ENCODE results near the gene CCDC121.

The CCDC121 gene

DNA sequence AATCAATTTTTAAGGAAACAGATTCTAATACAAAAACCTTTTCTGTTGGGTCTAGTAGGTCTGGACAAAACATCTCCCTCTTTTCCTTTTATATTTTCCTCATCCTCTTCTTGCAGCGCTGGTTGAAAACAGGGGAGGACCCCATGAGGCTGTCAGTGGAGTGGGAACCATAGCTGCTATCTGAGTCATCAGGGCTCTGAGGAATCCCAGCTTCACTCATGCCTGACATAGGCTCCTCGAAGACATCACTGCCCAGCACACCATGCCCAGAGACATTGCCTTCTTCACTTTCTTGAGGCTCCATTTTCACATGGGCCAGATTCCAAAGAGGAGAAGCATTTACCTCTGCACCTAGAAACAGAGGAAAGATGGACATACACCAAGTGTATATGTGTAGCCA lies 24.6 kb upstream of the CCDC121 start:
- H3K9me3 ChIP-seq (ENCODE audit: control insufficient read depth in 1 of 2, low read length in 2 of 2): no peaks in the 10 kb centered on the region
- no peaks in the 10 kb centered on the region for H3K4me1 ChIP-seq (ENCODE audit: control insufficient read depth in 1 of 2, insufficient read depth in 2 of 2, low read length in 2 of 2)
- no peaks in the 10 kb centered on the region for H3K27me3 ChIP-seq (ENCODE audit: low read depth, low read length)
- H3K4me3 ChIP-seq (ENCODE audit: low read depth in 1 of 2, low read length in 2 of 2): no peak overlapping the region
- H3K36me3 ChIP-seq (ENCODE audit: control insufficient read depth in 1 of 2, insufficient read depth in 2 of 2, low read length in 2 of 2): peaks cover 62 to 93% of the 10 kb centered on the region in 2 donors
- no peak overlapping the region for H3K27ac ChIP-seq (ENCODE audit: low read length)

DNA sequence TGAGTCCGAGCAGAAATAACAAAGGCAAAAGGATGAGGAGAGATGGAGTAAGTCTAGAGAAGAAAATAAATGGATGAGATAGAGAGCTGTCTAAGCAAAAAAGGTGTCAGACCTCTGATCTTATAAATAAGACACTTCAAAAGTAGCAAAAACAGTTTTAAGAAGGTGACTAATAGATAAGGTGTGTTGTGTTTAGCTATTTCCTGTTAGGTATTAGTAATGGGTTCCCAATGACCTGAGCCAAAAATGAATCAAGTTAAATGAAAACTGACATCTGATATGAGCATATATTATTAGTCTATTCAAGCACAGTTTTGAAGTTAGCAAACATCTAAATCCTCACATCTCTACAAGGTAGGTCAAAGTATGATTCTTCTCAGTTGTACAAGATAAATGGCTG lies 24.0 kb upstream of the CCDC121 start:
- H3K27ac ChIP-seq (ENCODE audit: low read length): no peak overlapping the region
- H3K27me3 ChIP-seq (ENCODE audit: low read depth, low read length): no peaks in the 10 kb centered on the region
- no peaks in the 10 kb centered on the region for H3K9me3 ChIP-seq (ENCODE audit: control insufficient read depth in 1 of 2, low read length in 2 of 2)
- H3K4me3 ChIP-seq (ENCODE audit: low read depth in 1 of 2, low read length in 2 of 2): no peak overlapping the region
- H3K36me3 ChIP-seq (ENCODE audit: control insufficient read depth in 1 of 2, insufficient read depth in 2 of 2, low read length in 2 of 2): peaks cover 63 to 95% of the 10 kb centered on the region in 2 donors
- no peaks in the 10 kb centered on the region for H3K4me1 ChIP-seq (ENCODE audit: control insufficient read depth in 1 of 2, insufficient read depth in 2 of 2, low read length in 2 of 2)

GRCh38 chr2:27652341-27652740 lies 23.5 kb upstream of the CCDC121 start:
- Histone ChIP-seq H3K36me3 (ENCODE audit: control insufficient read depth in 1 of 2, insufficient read depth in 2 of 2, low read length in 2 of 2) (peaks cover 65 to 95% of the 10 kb centered on the region in 2 donors), H3K9me3 (ENCODE audit: control insufficient read depth in 1 of 2, low read length in 2 of 2) (no peaks in the 10 kb centered on the region), H3K27me3 (ENCODE audit: low read depth, low read length) (no peaks in the 10 kb centered on the region), H3K4me1 (ENCODE audit: control insufficient read depth in 1 of 2, insufficient read depth in 2 of 2, low read length in 2 of 2) (no peaks in the 10 kb centered on the region), H3K27ac (ENCODE audit: low read length) (no peak overlapping the region), H3K4me3 (ENCODE audit: low read depth in 1 of 2, low read length in 2 of 2) (no peak overlapping the region)

DNA sequence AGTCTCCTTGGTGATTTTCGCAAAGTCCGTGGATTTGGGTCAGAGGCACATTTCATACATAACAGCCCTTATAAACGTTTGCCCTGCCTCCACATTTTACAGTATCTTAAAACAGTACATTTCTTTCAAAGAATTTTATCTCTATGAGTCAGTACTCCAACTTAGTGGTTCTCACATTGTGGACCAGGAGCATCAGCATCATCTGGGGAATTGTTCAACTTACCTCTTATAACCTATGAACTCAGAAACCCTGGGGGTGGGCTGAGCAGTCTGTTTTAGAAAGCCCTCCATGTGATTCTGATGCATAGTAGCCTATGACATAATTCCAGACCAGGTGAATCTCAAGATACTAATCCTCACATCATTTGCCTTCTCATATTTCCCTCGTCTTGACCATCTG lies 22.2 kb upstream of the CCDC121 start:
- H3K36me3 ChIP-seq (ENCODE audit: control insufficient read depth in 1 of 2, insufficient read depth in 2 of 2, low read length in 2 of 2): peaks cover 70 to 90% of the 10 kb centered on the region in 2 donors
- H3K4me3 ChIP-seq (ENCODE audit: low read depth in 1 of 2, low read length in 2 of 2): no peak overlapping the region
- H3K27me3 ChIP-seq (ENCODE audit: low read depth, low read length): no peaks in the 10 kb centered on the region
- no peaks in the 10 kb centered on the region for H3K9me3 ChIP-seq (ENCODE audit: control insufficient read depth in 1 of 2, low read length in 2 of 2)
- H3K27ac ChIP-seq (ENCODE audit: low read length): no peak overlapping the region
- H3K4me1 ChIP-seq (ENCODE audit: control insufficient read depth in 1 of 2, insufficient read depth in 2 of 2, low read length in 2 of 2): no peaks in the 10 kb centered on the region

DNA sequence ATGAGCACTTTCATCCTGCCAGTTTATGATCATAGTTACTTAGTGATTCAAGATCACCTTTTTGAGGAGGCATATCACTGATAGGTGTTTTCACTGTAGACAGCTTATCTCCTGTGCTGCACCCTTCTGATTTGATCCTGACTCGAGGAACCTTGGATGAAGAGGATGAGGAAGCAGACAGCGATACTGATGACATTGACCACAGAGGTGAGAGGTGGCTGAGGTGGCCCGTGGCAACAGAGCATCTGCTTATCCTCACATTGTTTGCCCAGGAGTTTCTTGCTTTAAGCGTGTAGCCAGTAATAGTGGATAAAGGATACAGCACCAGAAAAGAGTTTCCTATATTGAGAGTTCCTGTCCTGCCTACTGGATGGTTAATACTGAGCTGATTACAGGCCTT lies 18.9 kb upstream of the CCDC121 start:
- no peaks in the 10 kb centered on the region for H3K9me3 ChIP-seq (ENCODE audit: control insufficient read depth in 1 of 2, low read length in 2 of 2)
- no peaks in the 10 kb centered on the region for H3K27me3 ChIP-seq (ENCODE audit: low read depth, low read length)
- H3K4me1 ChIP-seq (ENCODE audit: control insufficient read depth in 1 of 2, insufficient read depth in 2 of 2, low read length in 2 of 2): no peaks in the 10 kb centered on the region
- H3K4me3 ChIP-seq (ENCODE audit: low read depth in 1 of 2, low read length in 2 of 2): no peak overlapping the region
- H3K36me3 ChIP-seq (ENCODE audit: control insufficient read depth in 1 of 2, insufficient read depth in 2 of 2, low read length in 2 of 2): peaks cover 51 to 72% of the 10 kb centered on the region in 2 donors
- no peak overlapping the region for H3K27ac ChIP-seq (ENCODE audit: low read length)

DNA sequence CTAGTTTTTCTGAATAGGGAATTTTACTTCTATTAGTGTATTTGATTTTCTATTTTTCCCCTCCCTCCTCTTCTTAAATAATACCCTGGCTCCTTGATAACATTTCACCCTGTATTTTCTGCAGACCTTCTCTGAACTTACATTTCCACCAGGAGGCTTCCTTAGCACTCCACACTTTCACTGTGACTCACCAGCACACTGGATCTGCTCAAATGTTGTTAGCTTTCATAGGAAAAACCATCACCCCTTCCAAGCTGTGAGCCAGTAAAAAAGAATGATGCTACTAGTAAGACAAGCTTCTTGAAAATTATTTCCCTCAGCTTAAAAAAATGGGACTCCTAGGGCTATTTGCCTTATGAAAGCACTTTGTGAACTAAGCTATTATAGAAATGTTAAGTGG lies 18.5 kb upstream of the CCDC121 start:
- Histone ChIP-seq H3K27me3 (ENCODE audit: low read depth, low read length) (no peaks in the 10 kb centered on the region), H3K4me3 (ENCODE audit: low read depth in 1 of 2, low read length in 2 of 2) (no peak overlapping the region), H3K9me3 (ENCODE audit: control insufficient read depth in 1 of 2, low read length in 2 of 2) (no peaks in the 10 kb centered on the region), H3K27ac (ENCODE audit: low read length) (no peak overlapping the region), H3K36me3 (ENCODE audit: control insufficient read depth in 1 of 2, insufficient read depth in 2 of 2, low read length in 2 of 2) (peaks cover 47 to 72% of the 10 kb centered on the region in 2 donors), H3K4me1 (ENCODE audit: control insufficient read depth in 1 of 2, insufficient read depth in 2 of 2, low read length in 2 of 2) (no peaks in the 10 kb centered on the region)

DNA sequence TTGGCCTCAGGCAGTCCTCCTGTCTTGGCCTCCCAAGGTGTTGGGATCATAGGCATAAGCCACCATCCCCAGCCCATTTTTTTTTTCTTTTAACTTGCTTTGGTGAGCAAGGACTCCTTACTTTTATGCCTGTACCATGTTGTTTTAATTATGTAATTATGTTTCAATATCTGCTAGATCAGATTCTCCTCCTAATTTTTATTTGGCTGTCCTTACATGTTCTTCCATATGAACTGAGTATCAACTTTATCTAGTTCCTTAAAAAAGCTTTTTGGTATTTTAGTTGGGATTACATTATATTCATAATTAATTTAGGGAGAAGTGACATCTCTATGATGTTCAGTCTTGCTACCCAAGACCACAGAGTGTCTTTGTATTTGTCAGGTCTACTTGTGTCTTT lies 16.4 kb upstream of the CCDC121 start:
- Histone ChIP-seq H3K27ac (ENCODE audit: low read length) (no peak overlapping the region), H3K9me3 (ENCODE audit: control insufficient read depth in 1 of 2, low read length in 2 of 2) (no peaks in the 10 kb centered on the region), H3K36me3 (ENCODE audit: control insufficient read depth in 1 of 2, insufficient read depth in 2 of 2, low read length in 2 of 2) (peaks cover 37 to 73% of the 10 kb centered on the region in 2 donors), H3K4me3 (ENCODE audit: low read depth in 1 of 2, low read length in 2 of 2) (no peak overlapping the region), H3K4me1 (ENCODE audit: control insufficient read depth in 1 of 2, insufficient read depth in 2 of 2, low read length in 2 of 2) (no peaks in the 10 kb centered on the region), H3K27me3 (ENCODE audit: low read depth, low read length) (no peaks in the 10 kb centered on the region)

GRCh38 chr2:27640722-27641245 lies 12.0 kb upstream of the CCDC121 start:
- no peaks in the 10 kb centered on the region for H3K4me1 ChIP-seq (ENCODE audit: control insufficient read depth in 1 of 2, insufficient read depth in 2 of 2, low read length in 2 of 2)
- peaks cover 37 to 76% of the 10 kb centered on the region in 2 donors for H3K36me3 ChIP-seq (ENCODE audit: control insufficient read depth in 1 of 2, insufficient read depth in 2 of 2, low read length in 2 of 2)
- no peaks in the 10 kb centered on the region for H3K27me3 ChIP-seq (ENCODE audit: low read depth, low read length)
- no peaks in the 10 kb centered on the region for H3K9me3 ChIP-seq (ENCODE audit: control insufficient read depth in 1 of 2, low read length in 2 of 2)
- no peak overlapping the region for H3K4me3 ChIP-seq (ENCODE audit: low read depth in 1 of 2, low read length in 2 of 2)
- H3K27ac ChIP-seq (ENCODE audit: low read length): no peak overlapping the region

GRCh38 chr2:27638709-27639108 lies 9.9 kb upstream of the CCDC121 start:
- no peaks in the 10 kb centered on the region for H3K9me3 ChIP-seq (ENCODE audit: control insufficient read depth in 1 of 2, low read length in 2 of 2)
- H3K4me3 ChIP-seq (ENCODE audit: low read depth in 1 of 2, low read length in 2 of 2): no peak overlapping the region
- H3K27ac ChIP-seq (ENCODE audit: low read length): no peak overlapping the region
- peaks cover 52 to 83% of the 10 kb centered on the region in 2 donors for H3K36me3 ChIP-seq (ENCODE audit: control insufficient read depth in 1 of 2, insufficient read depth in 2 of 2, low read length in 2 of 2)
- H3K27me3 ChIP-seq (ENCODE audit: low read depth, low read length): no peaks in the 10 kb centered on the region
- H3K4me1 ChIP-seq (ENCODE audit: control insufficient read depth in 1 of 2, insufficient read depth in 2 of 2, low read length in 2 of 2): no peaks in the 10 kb centered on the region

- no peaks in the 10 kb centered on the region for H3K27me3 ChIP-seq (ENCODE audit: low read depth, low read length)
These were observed 9.3 kb upstream of the CCDC121 start for GRCh38 chr2:27638037-27638637.

DNA sequence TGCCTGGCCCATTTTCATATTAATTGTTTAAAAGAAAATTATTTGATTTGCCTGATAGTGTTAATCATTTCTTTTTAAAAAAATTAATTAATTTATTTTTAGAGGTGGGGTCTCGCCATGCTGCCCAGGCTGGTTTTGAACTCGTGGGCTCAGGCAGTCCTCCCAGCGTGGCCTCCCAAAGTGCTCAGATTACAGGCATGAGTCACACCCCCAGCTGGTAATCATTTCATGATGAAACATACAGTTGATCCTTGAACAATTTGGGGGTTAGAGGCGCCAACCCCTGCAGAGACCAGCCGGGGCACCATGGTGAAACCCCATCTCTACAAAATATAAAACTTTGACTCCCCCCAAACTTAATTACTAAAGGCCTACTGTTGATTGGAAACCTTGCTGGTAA lies 8.0 kb upstream of the CCDC121 start:
- no peak overlapping the region for H3K4me3 ChIP-seq (ENCODE audit: low read depth in 1 of 2, low read length in 2 of 2)
- no peaks in the 10 kb centered on the region for H3K9me3 ChIP-seq (ENCODE audit: control insufficient read depth in 1 of 2, low read length in 2 of 2)
- H3K27me3 ChIP-seq (ENCODE audit: low read depth, low read length): no peaks in the 10 kb centered on the region
- H3K4me1 ChIP-seq (ENCODE audit: control insufficient read depth in 1 of 2, insufficient read depth in 2 of 2, low read length in 2 of 2): no peaks in the 10 kb centered on the region
- peaks cover 55 to 81% of the 10 kb centered on the region in 2 donors for H3K36me3 ChIP-seq (ENCODE audit: control insufficient read depth in 1 of 2, insufficient read depth in 2 of 2, low read length in 2 of 2)
- H3K27ac ChIP-seq (ENCODE audit: low read length): no peak overlapping the region

More at GRCh38 chr2:27638037-27638637, 9.3 kb upstream of the CCDC121 start:
- Histone ChIP-seq H3K4me1 (ENCODE audit: control insufficient read depth in 1 of 2, insufficient read depth in 2 of 2, low read length in 2 of 2) (no peaks in the 10 kb centered on the region), H3K36me3 (ENCODE audit: control insufficient read depth in 1 of 2, insufficient read depth in 2 of 2, low read length in 2 of 2) (peaks cover 47 to 86% of the 10 kb centered on the region in 2 donors), H3K9me3 (ENCODE audit: control insufficient read depth in 1 of 2, low read length in 2 of 2) (no peaks in the 10 kb centered on the region), H3K4me3 (ENCODE audit: low read depth in 1 of 2, low read length in 2 of 2) (no peak overlapping the region), H3K27ac (ENCODE audit: low read length) (no peak overlapping the region)

DNA sequence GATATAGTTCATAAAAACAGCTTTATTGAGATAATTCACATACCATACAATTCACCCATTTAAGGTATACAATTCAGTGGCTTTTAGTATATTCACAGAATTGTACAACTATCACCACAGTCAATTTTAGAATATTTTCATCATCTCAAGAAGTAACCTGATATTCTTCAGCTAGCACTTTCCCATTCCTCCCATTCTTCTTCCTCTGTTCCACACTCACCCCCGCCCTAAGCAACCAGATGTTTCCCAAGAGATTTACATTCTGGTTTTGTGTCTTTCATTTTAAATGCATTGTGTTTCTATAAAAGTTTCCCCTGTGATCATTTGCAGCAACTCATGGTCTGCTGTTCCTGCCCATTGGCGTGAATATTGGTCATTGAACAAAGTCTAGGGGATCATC lies 5.5 kb upstream of the CCDC121 start:
- no peaks in the 10 kb centered on the region for H3K9me3 ChIP-seq (ENCODE audit: control insufficient read depth in 1 of 2, low read length in 2 of 2)
- no peak overlapping the region for H3K4me3 ChIP-seq (ENCODE audit: low read depth in 1 of 2, low read length in 2 of 2)
- H3K27ac ChIP-seq (ENCODE audit: low read length): no peak overlapping the region
- no peaks in the 10 kb centered on the region for H3K27me3 ChIP-seq (ENCODE audit: low read depth, low read length)
- peaks cover 5 to 9% of the 10 kb centered on the region in 2 donors for H3K4me1 ChIP-seq (ENCODE audit: control insufficient read depth in 1 of 2, insufficient read depth in 2 of 2, low read length in 2 of 2)
- H3K36me3 ChIP-seq (ENCODE audit: control insufficient read depth in 1 of 2, insufficient read depth in 2 of 2, low read length in 2 of 2): peaks cover 48 to 73% of the 10 kb centered on the region in 2 donors
